Tibial nerve (tissue), 4 donors: Measurements from ENCODE around the gene CA10.

Experiments
- EP300 ChIP-seq, 2 donors: sonication (generic); formaldehyde crosslinking; IDR thresholded peaks; one replicate each; pipeline ENCODE4 v1.6.1; 2017; ENCODE audit warnings: antibody characterized with exemption in 2 of 2, mild to moderate bottlenecking in 1 of 2
- POLR2A ChIP-seq, 2 donors: fragments of 450-650 bp; IDR thresholded peaks; one replicate each; pipeline ENCODE4 v1.6.1; 2017; ENCODE audit warnings: antibody characterized with exemption in 2 of 2, mild to moderate bottlenecking in 2 of 2, moderate library complexity in 2 of 2
- TF ChIP-seq, protein P1 (sequence below), 5 experiments: fragments of 200-600 bp in 3 of 5; fragments of 450-650 bp in 2 of 5; sonication (generic) in 3 of 5; IDR thresholded peaks; one replicate each; pipeline ENCODE4 v1.5.1; 2016 to 2019; ENCODE audit warnings: antibody characterized with exemption in 5 of 5, mild to moderate bottlenecking in 3 of 5, moderate library complexity in 2 of 5

DNA sequence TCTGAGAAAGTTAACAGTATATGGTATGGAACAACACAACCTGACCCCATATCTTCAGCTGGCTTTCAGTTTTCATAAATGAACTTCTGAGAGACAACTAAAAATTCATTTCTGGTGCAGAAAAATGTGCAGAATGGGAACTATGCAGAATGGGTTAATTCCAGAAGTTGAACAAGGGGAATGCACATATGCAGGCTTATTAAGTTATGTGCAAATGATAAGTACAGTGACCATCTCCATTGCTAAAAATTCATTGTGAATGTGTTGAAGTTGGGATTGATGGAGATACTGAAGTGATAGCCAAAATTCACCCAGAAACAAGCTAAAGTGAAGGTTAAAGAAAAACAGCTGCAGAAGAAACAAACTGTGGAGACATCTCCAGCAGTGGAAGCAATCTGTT, 315.8 kb downstream of the CA10 start:
- TF ChIP-seq POLR2A (IDR thresholded peaks at IDR 0.05): no peak
- TF ChIP-seq, protein P1, sequence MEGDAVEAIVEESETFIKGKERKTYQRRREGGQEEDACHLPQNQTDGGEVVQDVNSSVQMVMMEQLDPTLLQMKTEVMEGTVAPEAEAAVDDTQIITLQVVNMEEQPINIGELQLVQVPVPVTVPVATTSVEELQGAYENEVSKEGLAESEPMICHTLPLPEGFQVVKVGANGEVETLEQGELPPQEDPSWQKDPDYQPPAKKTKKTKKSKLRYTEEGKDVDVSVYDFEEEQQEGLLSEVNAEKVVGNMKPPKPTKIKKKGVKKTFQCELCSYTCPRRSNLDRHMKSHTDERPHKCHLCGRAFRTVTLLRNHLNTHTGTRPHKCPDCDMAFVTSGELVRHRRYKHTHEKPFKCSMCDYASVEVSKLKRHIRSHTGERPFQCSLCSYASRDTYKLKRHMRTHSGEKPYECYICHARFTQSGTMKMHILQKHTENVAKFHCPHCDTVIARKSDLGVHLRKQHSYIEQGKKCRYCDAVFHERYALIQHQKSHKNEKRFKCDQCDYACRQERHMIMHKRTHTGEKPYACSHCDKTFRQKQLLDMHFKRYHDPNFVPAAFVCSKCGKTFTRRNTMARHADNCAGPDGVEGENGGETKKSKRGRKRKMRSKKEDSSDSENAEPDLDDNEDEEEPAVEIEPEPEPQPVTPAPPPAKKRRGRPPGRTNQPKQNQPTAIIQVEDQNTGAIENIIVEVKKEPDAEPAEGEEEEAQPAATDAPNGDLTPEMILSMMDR (IDR thresholded peaks at IDR 0.05): no peak
- no peak for TF ChIP-seq EP300 (IDR thresholded peaks at IDR 0.05)
